Forelimb muscle (tissue), 1 donor: ENCODE data around the gene UBE2H. TPM values are rescaled to one million over a fixed set of nuclear protein-coding genes. Genes with fewer than 3 reads are reported as not detected.
"Not testable (repeated sequence)": the region's sequence is repeated elsewhere in the genome, so short reads cannot be mapped to it uniquely, and the experiment has no call there.

Source experiments
- DNase-seq: peaks from one replicate; pipeline ENCODE4 v3.0.0-alpha.2; 2013; ENCODE audit warnings: low read depth
- polyA plus RNA-seq: library from polyadenylated mRNA; unstranded; fragments of 120-200 nt; gene quantifications from one replicate; pipeline ENCODE4 v1.2.1, GENCODE V29; 2013; ENCODE audit not compliant: insufficient read length

Gene UBE2H
- polyA plus RNA-seq = 96.2 TPM

GRCh38 chr7:129952653-129953560, at the start of gene UBE2H:
Gene UBE2H, minus strand, starts transcription at chr7:129952960. Its CDS starts 405 bp downstream, at chr7:129952555.
- peak; percentile 81 for DNase-seq

GRCh38 chr7:129998446-129998845, 45.7 kb upstream of the UBE2H start:
- no peak for DNase-seq

- no peak for DNase-seq
Measured at GRCh38 chr7:129997285-129997684, 44.5 kb upstream of the UBE2H start.

- no peak for DNase-seq
Measured at GRCh38 chr7:129993275-129993674, 40.5 kb upstream of the UBE2H start.

- DNase-seq = no peak
Measured at GRCh38 chr7:129990403-129991192, 37.8 kb upstream of the UBE2H start.

GRCh38 chr7:129989466-129989865, 36.7 kb upstream of the UBE2H start:
- no peak for DNase-seq

- DNase-seq = no peak
Measured at GRCh38 chr7:129986600-129986999, 33.8 kb upstream of the UBE2H start.

GRCh38 chr7:129980667-129981066, 27.9 kb upstream of the UBE2H start:
- DNase-seq = no peak

GRCh38 chr7:129975309-129975708, 22.5 kb upstream of the UBE2H start:
- no peak for DNase-seq

GRCh38 chr7:129970816-129971215, 18.1 kb upstream of the UBE2H start:
- DNase-seq = no peak

GRCh38 chr7:129969881-129970446, 17.2 kb upstream of the UBE2H start:
- no peak for DNase-seq

- DNase-seq = no peak
Measured at GRCh38 chr7:129968592-129969383, 16.0 kb upstream of the UBE2H start.

- not testable (repeated sequence) for DNase-seq
Measured at GRCh38 chr7:129960204-129960475, 7.4 kb upstream of the UBE2H start.

GRCh38 chr7:129959471-129960203, 6.9 kb upstream of the UBE2H start:
- no peak for DNase-seq

GRCh38 chr7:129958643-129959470, 6.1 kb upstream of the UBE2H start:
- DNase-seq = no peak

GRCh38 chr7:129955993-129956543, 3.3 kb upstream of the UBE2H start:
- DNase-seq = no peak

- DNase-seq = no peak
Measured at GRCh38 chr7:129952086-129952652, 591 bp downstream of the UBE2H start.

- DNase-seq = no peak
Measured at GRCh38 chr7:129951226-129952085, 1.3 kb downstream of the UBE2H start.

GRCh38 chr7:129950933-129951225, 1.9 kb downstream of the UBE2H start:
- no peak for DNase-seq
